HG03378 (cell line): ENCODE measurements around the gene MIEN1.
"Not testable (repeated sequence)": the region's sequence is repeated elsewhere in the genome, so short reads cannot be mapped to it uniquely, and the experiment has no call there.

Source experiments
- ATAC-seq: cut with Tn5 transposase; IDR thresholded peaks from one replicate; pipeline ENCODE4 v1.9.1; 2021; ENCODE audit warnings: mild to moderate bottlenecking, moderate library complexity; ENCODE audit not compliant: unreplicated experiment

Gene MIEN1

DNA sequence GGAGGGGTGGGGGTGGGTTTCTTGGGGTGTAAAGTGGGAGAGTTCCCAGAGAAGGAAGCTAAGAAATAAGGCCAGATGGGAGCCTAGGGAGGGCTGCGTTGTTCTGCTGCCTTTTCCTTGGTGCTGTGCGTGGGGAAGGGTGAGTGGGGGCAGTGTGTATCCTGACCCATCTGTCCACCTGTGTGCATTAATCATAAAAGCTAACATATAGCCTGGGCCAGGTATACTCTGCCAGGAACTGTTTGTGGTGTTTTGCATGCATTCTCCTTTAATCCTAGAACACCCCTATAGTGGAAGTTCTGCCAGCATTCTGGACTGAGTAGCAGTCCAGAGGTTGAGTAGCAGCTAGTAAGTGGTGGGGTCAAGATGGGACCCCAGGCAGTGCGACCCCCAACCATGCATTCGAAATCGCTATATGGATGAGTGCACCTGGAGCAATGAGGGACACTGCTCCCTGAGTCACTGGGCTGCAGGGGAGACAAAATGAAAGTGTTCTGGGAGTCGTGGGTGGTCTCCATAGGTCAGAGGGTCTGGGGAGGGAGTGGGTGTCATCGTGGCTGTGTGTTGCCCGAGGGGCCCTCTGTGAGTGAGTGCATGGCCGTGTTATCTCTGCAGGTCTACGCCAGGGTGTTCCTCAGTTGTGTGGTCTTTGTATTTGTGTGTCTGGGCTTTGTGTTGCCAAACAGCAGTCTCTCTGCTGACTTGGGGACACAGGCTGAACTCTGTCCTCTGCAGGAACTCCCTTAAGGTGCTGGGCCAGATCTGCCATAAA, 29.1 kb downstream of the MIEN1 start:
- ATAC-seq: no peak

DNA sequence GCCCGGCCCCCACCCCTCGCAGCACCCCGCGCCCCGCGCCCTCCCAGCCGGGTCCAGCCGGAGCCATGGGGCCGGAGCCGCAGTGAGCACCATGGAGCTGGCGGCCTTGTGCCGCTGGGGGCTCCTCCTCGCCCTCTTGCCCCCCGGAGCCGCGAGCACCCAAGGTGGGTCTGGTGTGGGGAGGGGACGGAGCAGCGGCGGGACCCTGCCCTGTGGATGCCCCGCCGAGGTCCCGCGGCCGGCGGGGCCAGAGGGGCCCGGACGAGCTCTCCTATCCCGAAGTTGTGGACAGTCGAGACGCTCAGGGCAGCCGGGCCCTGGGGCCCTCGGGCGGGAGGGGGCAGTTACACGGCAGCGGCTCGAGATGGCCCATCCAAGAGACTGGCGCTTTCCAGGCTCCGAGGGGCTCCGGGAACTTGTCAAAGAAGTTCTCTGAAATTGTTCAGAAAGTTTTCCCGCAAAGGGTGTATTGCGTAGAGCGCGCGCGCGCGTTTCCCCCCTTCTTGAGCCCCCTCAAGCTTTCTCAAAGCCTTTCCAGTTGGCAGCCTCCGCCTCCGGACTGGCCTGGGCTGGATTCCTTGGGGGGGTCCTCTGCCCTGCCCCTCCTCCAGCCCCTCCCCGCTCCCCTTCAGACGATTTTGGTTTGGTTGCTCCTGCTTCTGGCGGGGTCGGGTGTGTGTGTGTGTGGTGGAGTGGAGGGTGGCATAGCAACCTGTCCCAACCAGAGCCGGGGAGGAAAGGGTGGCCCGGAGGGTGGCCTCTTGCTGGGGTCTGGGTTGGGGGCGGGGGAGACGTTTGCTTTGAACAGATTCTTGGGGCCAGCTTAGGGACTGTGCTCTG, 30.0 kb downstream of the MIEN1 start:
- no peak for ATAC-seq

DNA sequence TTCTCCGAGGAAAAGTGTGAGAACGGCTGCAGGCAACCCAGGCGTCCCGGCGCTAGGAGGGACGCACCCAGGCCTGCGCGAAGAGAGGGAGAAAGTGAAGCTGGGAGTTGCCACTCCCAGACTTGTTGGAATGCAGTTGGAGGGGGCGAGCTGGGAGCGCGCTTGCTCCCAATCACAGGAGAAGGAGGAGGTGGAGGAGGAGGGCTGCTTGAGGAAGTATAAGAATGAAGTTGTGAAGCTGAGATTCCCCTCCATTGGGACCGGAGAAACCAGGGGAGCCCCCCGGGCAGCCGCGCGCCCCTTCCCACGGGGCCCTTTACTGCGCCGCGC, 30.5 kb downstream of the MIEN1 start, which contains the start of gene ERBB2:
Gene ERBB2 (plus strand): TSS at position 247 of the 330 bp plus-strand sequence. CDS start 175 bp downstream, outside the sequence.
- ATAC-seq: no peak

DNA sequence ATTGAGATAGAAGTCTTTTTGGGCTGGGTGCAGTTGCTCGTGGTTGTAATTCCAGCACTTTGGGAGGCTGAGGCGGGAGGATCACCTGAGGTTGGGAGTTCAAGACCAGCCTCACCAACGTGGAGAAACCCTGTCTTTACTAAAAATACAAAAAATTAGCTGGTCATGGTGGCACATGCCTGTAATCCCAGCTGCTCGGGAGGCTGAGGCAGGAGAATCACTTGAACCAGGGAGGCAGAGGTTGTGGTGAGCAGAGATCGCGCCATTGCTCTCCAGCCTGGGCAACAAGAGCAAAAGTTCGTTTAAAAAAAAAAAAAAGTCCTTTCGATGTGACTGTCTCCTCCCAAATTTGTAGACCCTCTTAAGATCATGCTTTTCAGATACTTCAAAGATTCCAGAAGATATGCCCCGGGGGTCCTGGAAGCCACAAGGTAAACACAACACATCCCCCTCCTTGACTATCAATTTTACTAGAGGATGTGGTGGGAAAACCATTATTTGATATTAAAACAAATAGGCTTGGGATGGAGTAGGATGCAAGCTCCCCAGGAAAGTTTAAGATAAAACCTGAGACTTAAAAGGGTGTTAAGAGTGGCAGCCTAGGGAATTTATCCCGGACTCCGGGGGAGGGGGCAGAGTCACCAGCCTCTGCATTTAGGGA, 31.0 kb downstream of the MIEN1 start:
- ATAC-seq: not testable (repeated sequence)

DNA sequence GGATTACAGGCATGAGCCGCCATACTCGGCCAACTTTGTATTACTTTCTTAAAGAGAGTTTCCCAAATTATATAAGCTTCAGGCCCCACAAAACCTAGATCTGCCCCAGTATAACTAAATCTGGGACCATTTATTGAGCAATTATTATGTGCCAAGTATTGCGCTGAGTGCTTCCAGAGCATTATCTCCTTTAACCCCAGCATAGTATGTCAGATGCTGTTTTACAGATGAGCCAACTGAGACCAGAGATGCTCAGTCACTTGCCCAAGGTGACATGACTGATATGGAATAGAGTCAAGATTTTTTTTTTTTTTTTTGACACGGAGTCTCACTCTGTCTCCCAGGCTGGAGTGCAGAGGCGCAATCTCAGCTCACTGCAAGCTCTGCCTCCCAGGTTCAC, 32.4 kb downstream of the MIEN1 start:
- ATAC-seq: no peak

DNA sequence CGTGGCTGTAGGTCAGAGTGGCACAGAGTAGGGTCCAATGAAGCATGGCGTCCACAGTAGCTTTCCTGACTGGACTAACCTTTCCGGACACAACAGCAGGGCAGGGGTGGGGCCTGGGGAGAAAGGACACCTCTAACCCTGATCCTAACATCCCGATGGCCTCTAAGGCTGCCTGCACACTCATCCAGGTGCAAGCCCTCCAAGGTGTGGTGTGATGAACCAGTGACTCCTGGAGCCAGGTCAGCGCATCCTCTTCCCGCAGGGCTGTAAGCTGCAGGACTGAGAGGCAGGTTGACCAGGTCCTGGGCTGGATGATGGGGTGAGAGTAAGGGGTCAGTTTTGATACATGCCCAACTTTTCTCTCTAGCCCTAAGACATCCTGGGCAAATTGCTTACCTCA, 33.6 kb downstream of the MIEN1 start:
- ATAC-seq: no peak

DNA sequence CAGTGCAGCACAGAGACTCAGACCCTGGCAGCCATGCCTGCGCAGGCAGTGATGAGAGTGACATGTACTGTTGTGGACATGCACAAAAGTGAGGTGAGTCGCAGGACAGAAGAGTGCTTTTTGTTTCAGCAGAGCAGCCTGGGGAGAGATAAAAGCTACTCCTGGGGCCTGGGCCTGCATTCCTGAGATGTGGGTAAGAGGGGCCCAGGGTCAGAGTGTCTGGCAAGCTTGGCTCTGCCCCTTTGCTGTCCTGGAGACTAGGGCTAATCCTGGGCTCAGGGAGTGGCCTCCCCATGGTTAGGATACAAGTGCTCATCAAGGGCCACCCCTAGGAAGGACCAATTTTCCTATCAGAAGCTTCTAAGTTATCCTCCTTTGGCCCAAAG, 35.2 kb downstream of the MIEN1 start:
- ATAC-seq: no peak

DNA sequence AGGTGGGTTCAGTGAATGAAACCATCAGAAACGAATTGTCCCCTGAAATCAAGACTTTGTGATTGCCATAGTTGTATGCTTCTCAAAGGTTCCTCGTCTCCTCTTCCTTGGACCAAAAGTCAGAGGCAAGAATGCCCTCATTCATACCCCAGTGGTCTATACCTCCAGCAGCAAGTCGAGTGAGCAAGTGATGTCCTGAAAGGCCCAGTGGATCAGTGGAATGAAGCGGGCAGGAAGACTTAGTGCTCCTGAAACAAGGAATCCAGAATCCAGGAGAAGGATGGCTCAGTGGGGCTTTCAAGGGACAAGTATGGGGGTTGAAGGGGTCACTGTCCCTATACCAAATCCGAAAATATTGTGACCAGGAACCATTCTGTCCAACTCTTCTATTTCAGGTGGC, 35.7 kb downstream of the MIEN1 start:
- no peak for ATAC-seq

DNA sequence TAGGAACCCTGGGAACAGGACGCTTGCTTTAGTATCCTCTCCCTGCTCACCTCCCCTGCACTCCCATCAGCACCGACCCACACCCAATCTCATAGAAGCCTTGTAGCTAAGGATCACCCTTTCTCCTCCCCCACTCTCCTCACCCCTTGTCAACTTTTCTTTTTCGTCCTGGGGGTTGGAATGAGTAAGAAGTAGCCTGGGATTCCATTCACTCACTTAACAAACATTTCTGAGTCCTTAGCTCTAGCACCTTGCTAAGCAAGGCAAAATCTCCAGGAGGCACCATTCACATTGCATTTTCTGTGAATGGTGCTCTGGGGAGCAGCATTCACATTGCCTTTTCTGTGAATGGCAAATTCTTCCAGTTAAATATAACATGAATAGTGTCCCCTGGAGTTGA, 41.4 kb downstream of the MIEN1 start:
- no peak for ATAC-seq

DNA sequence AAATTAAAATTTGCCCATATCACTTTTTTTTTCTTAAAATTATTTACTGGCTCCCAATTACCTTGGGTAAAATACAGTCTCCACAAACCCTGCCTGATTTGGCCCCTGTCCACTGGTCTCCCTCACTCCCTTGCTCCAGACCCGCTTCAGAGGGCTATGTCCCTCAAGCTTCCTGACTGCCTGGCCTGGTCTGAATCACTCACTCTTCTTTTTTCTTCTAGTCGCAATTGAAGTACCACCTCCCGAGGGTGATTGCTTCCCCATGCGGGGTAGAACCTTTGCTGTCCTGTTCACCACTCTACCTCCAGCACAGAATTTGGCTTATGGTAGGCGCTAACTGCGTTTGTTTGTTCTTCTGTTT, 41.9 kb downstream of the MIEN1 start:
- ATAC-seq: no peak

DNA sequence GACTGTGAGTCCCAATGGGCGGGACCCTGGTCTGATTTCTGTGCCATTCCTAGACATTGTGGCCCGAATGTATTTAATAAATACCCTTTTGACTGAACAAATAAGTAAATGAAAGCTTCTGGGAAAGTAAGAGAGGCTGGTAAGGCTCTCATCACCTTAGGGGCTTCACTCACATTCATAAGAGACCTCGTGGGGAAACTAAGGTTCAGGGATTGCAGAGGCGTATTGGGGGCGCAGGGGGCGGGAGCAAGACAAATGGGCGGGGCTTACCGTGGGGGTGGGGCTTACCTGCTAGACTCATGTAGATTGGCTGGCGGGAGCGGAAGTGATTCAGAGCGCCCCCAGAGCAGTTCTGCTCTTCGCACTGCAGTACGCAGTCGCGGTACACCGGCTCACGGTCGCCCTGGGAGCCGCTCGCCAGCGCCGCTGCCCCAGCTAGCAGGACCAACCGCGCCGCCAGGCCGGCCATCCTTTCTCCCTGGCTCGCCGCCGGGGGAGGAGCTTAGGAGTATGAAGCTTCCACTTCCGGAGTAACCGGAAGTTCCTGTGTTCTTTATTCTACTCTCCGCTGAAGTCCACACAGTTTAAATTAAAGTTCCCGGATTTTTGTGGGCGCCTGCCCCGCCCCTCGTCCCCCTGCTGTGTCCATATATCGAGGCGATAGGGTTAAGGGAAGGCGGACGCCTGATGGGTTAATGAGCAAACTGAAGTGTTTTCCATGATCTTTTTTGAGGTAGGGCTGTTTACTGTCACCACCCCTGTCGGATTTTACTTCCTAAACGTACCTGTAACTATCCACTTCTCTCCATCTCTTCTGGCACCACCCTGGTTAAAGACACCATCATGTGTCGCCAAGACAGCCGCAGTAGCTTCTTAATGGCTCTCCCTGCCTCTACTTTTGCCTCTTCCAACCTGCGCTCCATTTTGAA, 42.5 kb downstream of the MIEN1 start, which contains the start of gene PGAP3:
Gene PGAP3 (minus strand): TSS at position 512 of the 929 bp plus-strand sequence. CDS start 43 bp downstream, at position 469.
- ATAC-seq: peak; percentile 83

DNA sequence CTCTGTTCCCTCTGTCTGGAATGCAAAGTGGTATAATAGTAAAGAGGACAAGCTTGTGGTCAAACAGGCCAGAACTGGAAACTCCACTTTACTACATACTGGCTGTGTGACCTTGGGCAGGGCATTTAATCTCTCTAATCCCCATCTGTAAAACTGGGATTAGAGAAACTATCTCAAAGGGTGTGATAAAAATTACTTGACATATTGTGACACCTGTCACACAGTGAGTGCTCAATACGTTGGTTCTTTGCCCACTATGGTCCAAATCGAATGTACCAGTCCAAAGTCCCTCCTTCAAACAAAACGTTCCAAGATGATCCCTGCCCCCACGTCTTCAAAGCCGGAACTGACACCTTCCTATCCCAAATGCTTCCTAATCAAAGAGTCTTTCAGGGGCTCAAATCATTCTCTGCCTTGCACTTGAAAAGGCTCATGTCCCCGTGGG, 43.2 kb downstream of the MIEN1 start:
- ATAC-seq: no peak

DNA sequence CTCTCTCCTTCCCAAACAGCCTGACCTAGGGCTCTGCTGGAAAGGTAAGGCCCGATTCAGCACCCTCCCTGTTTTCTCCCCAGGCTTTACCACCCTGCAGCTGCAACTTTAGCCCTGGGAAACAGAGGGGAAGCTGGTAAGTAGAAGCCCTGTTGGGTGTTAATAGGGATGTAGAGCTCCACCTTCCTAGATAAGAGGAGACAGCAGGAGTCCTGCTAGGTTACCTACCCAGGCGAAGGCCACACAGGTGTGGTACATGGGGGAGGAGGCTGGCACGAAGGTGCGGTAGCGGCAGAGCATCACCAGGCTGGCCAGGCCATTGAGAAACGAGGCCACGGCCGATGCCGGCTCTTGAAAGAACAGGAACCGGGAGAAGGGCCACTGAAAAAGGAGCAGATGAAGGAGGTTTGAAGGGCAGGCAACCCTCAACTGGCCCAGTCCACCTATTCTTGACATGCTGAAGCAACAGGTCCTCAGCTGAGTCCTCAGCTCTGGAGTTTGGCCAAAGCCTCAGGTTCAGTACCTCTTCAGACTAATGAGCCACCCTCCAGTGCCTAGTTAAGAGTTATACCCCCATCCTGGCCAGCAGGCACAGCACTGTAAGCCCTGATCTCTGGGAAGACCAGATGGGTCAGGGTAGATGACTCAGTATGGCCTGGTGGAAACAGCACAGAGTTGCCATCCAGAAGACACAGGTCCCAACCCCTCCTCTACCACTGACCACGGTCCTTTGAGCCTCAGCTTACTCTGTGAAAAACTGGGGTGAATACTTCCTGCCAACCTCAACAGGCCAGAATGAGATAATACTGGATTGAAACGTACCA, 45.8 kb downstream of the MIEN1 start:
- ATAC-seq: no peak

DNA sequence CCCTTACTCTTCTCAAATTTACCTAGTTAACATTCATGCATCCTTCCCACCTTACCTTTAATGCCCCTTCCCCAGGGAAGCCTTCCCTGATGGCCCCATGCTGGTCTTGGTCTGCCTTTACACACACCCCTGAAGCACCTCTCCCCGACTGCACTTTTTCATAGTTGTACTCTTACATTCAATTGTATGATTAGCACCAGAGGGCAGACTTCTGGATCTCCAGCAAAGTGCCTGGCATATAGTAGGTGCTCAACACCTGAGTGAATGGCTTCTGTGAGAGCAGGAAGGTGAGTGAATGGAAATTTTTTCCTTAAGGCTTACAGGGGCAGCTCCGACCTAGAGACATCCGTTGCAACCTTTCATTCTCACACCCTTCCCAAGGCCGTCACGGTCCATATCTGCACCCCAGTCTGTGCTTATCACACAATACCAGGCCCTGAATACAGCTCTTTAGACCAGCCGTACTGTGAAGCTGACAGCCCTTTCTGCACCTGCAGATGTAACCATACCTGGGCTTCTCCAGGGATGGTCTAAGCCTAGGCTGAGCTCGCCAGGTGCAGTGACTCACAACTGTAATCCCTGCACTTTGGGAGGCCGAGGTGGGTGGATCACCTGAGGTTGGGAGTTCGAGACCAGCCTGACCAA, 46.9 kb downstream of the MIEN1 start:
- ATAC-seq: no peak

DNA sequence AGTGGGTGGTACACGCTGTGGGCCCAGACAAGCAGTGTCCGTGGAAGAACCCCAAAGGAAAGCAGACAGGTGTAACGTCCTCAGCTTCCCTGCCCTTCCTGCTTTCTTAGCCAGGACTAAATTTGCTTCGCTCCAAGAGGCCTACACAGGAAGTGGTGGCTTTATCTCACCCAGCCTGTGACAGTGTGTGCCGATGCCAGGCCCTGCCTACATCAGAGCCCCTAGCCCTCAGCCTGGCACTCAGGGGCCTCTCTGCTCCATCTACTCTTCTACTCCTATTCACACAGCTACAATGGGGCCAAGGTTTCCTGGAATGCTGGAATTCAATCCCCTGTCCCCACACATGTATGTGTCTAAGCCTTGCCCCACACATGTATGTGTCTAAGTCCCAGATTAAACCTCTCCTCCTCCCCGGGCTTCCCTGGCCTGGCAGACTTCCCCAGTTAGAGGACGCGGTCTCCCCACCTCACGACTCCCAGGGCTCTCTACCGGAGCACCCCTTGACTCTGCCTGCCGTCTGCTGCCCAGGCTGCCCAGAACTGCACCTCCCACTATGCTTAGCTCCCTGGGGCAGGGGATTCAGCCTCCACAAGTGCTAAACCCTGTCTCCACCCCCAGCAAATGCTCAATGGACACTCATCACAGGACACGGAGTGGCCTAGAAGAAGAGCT, 50.7 kb downstream of the MIEN1 start:
- ATAC-seq: no peak
